ENCODE results near the gene RHBDL1.

RHBDL1 gene

GRCh38 chr16:721765-722540 lies 46.5 kb downstream of the RHBDL1 start:
- DNase-seq, result no peak

- no peak for DNase-seq
Observed at GRCh38 chr16:722835-723633, 47.6 kb downstream of the RHBDL1 start.

- DNase-seq, result no peak
Observed at GRCh38 chr16:723695-724094, 48.2 kb downstream of the RHBDL1 start.

- DNase-seq, result no peak
Observed at GRCh38 chr16:724188-725040, 48.9 kb downstream of the RHBDL1 start.

GRCh38 chr16:725041-725376 lies 49.5 kb downstream of the RHBDL1 start:
- no peak for DNase-seq

GRCh38 chr16:725463-726187 lies 50.2 kb downstream of the RHBDL1 start:
- no peak for DNase-seq

- no peak for DNase-seq
Observed at GRCh38 chr16:726188-726437, 50.6 kb downstream of the RHBDL1 start.

GRCh38 chr16:726438-727290 lies 51.2 kb downstream of the RHBDL1 start, which contains the start of the genes CCDC78 and HAGHL:
Gene CCDC78, minus strand, starts transcription at chr16:726443. Its CDS starts 76 bp downstream, at chr16:726367.
Gene HAGHL, plus strand, starts transcription at chr16:727106. Its CDS starts 404 bp downstream, at chr16:727510.
- peak; percentile 50 for DNase-seq

- DNase-seq, result no peak
Observed at GRCh38 chr16:727291-727977, 52.0 kb downstream of the RHBDL1 start.
